B cell (primary cell): ENCODE data around the gene CKM.

ENCODE experiments used
- EZH2 ChIP-seq: IDR thresholded peaks from 2 replicates; pipeline ENCODE4 v1.6.1; 2012; ENCODE audit warnings: borderline replicate concordance, low read depth, mild to moderate bottlenecking, moderate library complexity, low read length; ENCODE audit not compliant: insufficient read depth, poor library complexity, severe bottlenecking
- TF ChIP-seq, protein P1 (sequence below): fragments of 200-600 bp; IDR thresholded peaks from one replicate; pipeline ENCODE4 v1.8.0; 2022; ENCODE audit warnings: antibody characterized with exemption, mild to moderate bottlenecking

DNA sequence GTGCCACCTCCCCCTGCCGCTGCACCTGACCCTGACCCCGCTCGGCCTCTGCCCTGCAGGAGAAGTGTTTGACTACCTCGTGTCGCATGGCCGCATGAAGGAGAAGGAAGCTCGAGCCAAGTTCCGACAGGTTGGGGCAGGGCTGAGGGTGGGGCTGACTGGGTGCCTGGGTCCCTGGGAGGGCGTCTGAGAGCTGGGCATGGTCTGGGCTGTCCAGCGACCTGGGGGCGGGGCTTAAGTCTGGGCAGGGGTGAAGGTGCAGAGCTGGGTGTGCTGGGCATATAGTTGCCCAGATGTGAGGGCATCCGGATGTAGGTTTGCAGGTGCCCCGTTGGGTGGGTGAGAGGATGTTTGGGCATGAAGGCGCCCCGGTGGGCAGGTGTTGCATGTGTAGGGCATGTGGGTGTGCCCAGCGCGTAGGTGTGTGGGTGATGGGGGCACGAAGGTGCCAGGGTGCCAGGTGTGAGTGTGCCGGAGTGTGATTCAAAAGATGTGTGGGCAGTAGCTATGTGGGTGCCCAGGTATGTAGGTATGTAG lies 57.8 kb downstream of the CKM start:
- TF ChIP-seq, protein P1, sequence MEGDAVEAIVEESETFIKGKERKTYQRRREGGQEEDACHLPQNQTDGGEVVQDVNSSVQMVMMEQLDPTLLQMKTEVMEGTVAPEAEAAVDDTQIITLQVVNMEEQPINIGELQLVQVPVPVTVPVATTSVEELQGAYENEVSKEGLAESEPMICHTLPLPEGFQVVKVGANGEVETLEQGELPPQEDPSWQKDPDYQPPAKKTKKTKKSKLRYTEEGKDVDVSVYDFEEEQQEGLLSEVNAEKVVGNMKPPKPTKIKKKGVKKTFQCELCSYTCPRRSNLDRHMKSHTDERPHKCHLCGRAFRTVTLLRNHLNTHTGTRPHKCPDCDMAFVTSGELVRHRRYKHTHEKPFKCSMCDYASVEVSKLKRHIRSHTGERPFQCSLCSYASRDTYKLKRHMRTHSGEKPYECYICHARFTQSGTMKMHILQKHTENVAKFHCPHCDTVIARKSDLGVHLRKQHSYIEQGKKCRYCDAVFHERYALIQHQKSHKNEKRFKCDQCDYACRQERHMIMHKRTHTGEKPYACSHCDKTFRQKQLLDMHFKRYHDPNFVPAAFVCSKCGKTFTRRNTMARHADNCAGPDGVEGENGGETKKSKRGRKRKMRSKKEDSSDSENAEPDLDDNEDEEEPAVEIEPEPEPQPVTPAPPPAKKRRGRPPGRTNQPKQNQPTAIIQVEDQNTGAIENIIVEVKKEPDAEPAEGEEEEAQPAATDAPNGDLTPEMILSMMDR: no peak
- TF ChIP-seq EZH2: no peak
